Subcutaneous adipose tissue (tissue), 4 donors: Measurements from ENCODE around the gene KITLG. TPM values are rescaled to one million over a fixed set of nuclear protein-coding genes. Genes with fewer than 3 reads are reported as not detected.

Experiments
- CTCF ChIP-seq: fragments of 450-650 bp; IDR thresholded peaks from one replicate; pipeline ENCODE4 v1.5.1; 2016; ENCODE audit warnings: low read depth, mild to moderate bottlenecking, control low read depth, antibody characterized with exemption, moderate library complexity
- total RNA-seq, 4 donors: library from RNA; depleted of rRNA; stranded (reverse); fragments of >200 nt; gene quantifications; one replicate each; pipeline ENCODE4 v1.1.0, GENCODE V29; 2016

Gene KITLG
- total RNA-seq, 4 donors from 2014 or later = 14.1 to 24.7 (median 18.8) TPM

- no peak for TF ChIP-seq CTCF
These were observed 42.0 kb downstream of the KITLG start for GRCh38 chr12:88538250-88538649.

- TF ChIP-seq CTCF = no peak
These were observed 49.4 kb downstream of the KITLG start for GRCh38 chr12:88530868-88531267.

- no peak for TF ChIP-seq CTCF
These were observed 50.5 kb downstream of the KITLG start for GRCh38 chr12:88529531-88530488.

- no peak for TF ChIP-seq CTCF
These were observed 57.3 kb downstream of the KITLG start for GRCh38 chr12:88522961-88523360.

- no peak for TF ChIP-seq CTCF
These were observed 59.8 kb downstream of the KITLG start for GRCh38 chr12:88520436-88520820.

GRCh38 chr12:88519802-88520435 lies 60.4 kb downstream of the KITLG start:
- TF ChIP-seq CTCF = no peak

- no peak for TF ChIP-seq CTCF
These were observed 61.3 kb downstream of the KITLG start for GRCh38 chr12:88518863-88519403.
